ENCODE results near the gene ASTN2. TPM values are rescaled to one million over a fixed set of nuclear protein-coding genes. Genes with fewer than 3 reads are reported as not detected.
"Not testable (repeated sequence)": the region's sequence is repeated elsewhere in the genome, so short reads cannot be mapped to it uniquely, and the experiment has no call there.

ASTN2 gene
- total RNA-seq, 1 donor from 2014 or later = 2.5 TPM

GRCh38 chr9:117093891-117094844 lies 320.7 kb downstream of the ASTN2 start:
- no peak for DNase-seq (ENCODE audit: low spot score)
- intact Hi-C loops (cut with DNase I) = no loop called here

GRCh38 chr9:117092582-117092981 lies 322.3 kb downstream of the ASTN2 start:
- intact Hi-C loops (cut with DNase I) = no loop called here

DNA sequence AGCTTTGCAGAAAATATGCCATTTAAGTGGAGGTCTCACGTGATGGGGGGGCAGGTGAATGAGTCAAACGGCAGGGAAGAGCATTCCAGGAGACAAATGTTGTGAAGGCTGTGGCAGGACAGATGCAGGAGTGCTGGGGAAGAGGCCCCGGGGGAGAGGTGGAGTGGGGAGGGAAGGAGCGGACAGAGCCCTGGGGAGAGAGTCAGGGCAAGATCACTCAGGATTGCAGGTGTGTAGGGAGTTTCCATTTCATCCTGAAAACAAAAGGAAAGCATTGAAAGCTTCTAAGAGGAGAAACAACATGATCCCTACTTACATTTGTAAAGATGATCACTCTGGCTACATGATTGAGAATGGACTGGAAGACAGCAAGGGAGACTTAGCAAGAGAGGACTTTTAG lies 323.3 kb downstream of the ASTN2 start:
- intact Hi-C loops (cut with DNase I) = no loop called here
- DNase-seq (ENCODE audit: low spot score) = no peak

More at GRCh38 chr9:117092582-117092981, 322.3 kb downstream of the ASTN2 start:
- no peak for DNase-seq (ENCODE audit: low spot score)

- intact Hi-C loops (cut with DNase I) = no loop called here
- DNase-seq (ENCODE audit: low spot score) = no peak
These were observed 326.1 kb downstream of the ASTN2 start for GRCh38 chr9:117088786-117089185.

DNA sequence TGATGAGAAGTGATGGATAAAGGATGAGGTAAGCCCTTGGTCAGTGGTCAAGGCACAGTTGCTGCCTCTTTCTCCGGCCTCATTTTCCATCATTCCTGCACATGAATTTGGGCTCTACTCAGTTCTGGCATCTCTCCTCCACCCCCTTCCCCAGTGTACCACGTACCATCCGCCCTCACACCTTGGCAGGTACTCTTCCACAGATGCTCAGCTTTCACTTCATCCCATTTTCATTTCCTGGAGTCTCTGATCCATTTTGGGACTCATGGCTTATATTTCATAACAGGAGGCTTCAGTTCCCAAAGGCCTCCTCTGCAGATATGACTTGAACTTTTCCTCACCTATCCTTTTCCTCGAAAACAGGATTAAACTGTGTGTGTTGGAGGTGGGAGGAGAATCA lies 326.7 kb downstream of the ASTN2 start:
- intact Hi-C loops (cut with DNase I) = no loop called here
- no peak for DNase-seq (ENCODE audit: low spot score)

GRCh38 chr9:117084221-117084620 lies 330.6 kb downstream of the ASTN2 start:
- intact Hi-C loops (cut with DNase I) = no loop called here
- no peak for DNase-seq (ENCODE audit: low spot score)

DNA sequence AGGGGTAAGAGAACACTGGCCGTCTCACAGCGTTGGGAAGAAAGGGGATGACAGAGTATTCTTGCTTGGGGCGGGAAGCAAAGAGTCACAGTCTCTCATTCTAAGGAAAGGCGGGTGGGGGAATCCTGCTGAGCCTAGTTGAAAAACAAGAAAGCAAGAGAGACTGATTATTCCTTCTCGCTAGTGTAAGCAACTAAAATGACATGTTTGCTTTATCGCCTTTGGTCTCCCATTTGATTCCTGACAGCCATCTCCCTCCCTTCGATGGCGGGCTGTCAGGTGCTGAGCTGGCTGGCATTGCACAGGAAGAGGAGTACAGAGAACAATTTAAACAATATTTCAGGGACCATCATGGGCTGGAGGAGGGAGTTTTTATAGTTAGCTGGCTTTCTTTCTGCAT lies 331.3 kb downstream of the ASTN2 start:
- intact Hi-C loops (cut with DNase I) = no loop called here
- DNase-seq (ENCODE audit: low spot score) = no peak

DNA sequence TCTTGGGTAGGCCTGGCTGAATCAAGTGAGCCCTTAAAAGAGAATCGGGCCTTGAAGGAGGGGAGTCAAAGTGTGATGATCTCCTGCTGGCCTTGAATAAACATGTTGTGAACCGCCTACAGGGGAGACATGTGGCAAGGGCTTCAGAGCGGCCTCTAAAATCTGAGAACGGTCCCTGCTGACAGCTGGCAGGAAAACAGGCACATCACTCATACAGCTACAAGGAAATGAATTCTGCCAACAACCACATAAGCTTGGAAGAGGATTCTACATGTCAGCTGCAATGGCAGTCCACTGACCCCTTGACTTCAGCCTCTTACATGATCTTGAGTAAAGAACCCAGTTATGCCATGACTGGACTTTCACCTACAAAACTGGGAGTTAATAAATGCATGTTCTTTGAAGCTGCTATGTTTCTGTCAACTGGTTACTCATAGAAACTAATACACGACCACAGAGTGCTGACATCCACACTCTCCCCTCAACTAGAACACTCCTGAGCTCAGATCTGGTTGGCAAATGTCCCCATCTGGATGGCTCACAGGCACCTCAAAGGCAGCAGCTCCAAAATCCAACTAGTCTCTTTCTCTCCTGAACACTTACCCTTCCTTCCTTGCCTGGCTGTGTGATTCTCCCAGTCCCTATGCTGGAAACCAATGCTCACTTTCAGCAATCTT lies 333.1 kb downstream of the ASTN2 start:
- intact Hi-C loops (cut with DNase I) = no loop called here
- DNase-seq (ENCODE audit: low spot score) = no peak

- intact Hi-C loops (cut with DNase I) = no loop called here
- no peak for DNase-seq (ENCODE audit: low spot score)
These were observed 334.0 kb downstream of the ASTN2 start for GRCh38 chr9:117080765-117081390.

DNA sequence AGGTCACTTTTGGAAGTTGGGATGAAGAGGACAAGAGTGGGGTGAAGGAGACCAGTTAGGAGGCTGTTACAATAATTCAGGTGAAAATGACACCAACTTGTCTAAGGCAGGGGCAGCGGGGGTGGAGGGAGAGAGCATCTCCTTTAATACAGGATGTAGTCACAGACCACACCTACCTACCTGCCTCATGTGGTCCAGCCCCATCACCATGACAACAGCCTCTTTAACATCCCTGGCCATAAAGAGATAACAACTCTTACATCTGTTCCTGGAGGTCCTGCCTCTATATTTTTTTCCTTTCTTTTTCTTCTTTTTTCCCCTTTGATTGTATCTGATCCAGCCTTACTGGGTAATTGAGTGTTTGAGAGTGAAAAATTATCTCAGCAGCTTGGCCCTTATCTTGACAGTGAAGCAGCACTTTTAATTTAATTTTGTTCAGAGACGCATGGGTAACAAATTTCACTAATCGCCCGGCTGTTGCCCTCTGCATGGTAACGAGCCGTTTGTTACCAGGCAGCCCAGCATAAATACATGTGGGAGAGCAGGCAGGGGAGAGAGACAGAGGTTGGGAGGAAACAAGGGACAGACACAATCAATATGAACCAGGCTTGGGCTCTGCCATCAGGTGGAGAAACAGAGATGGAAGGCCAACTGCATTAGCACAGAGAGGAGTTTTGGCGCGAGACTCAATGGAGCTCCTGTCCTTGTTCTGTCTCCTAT lies 338.1 kb downstream of the ASTN2 start:
- no peak for DNase-seq (ENCODE audit: low spot score)

GRCh38 chr9:117075636-117076035 lies 339.2 kb downstream of the ASTN2 start:
- no peak for DNase-seq (ENCODE audit: low spot score)
- intact Hi-C loops (cut with DNase I) = no loop called here

More for the DNA sequence above, 338.1 kb downstream of the ASTN2 start:
- intact Hi-C loops (cut with DNase I) = no loop called here

DNA sequence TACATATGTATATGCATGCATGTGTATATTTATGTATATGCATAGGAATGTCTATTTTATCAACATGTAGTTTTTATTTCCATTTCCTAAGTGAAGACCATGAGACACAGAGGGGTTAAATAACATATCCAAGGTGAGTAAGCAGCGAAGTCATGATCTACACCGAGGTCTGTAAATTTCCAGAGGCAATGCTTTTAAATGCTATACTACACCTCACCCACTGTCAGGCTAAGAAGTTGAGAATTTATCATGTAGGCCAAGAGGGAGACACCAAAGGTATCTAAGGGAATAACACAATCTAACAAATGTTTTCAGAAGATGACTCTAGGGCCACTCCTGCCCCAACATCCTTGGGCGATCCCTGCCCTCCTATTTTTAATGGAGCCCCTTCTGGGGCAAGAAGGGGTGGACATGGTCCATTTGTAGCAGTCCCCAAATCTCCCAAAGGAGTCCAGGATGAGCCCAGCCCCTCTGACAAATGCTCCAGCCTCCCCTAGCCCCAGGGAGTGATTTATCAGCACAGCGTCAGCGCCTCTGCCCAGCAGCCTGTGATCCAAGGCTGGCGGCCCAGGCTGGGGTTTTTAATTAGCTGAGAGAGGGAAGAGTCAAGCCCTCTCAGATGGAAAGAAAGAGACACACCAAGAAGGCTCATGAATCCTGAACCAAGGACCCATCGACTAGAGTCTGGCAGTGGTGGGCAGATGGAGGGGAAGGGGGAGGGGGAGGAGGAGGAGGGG lies 339.9 kb downstream of the ASTN2 start:
- DNase-seq (ENCODE audit: low spot score) = no peak
- intact Hi-C loops (cut with DNase I) = no loop called here

DNA sequence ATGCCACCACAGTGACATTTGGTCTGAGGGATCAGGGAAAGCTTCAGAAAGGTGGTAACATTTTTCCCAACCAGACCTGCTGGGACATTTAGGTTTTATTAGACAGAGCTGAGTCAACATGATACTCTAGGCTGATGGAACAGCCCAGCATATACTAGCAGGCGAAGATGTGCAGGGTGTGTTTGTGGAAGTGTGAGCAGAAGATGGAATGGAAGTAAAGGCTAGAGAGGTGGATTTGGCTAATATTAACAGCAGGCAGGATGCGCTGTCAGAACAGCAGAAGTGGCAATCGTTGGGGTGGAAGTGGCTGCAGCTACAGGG lies 340.6 kb downstream of the ASTN2 start:
- no peak for DNase-seq (ENCODE audit: low spot score)
- intact Hi-C loops (cut with DNase I) = no loop called here

DNA sequence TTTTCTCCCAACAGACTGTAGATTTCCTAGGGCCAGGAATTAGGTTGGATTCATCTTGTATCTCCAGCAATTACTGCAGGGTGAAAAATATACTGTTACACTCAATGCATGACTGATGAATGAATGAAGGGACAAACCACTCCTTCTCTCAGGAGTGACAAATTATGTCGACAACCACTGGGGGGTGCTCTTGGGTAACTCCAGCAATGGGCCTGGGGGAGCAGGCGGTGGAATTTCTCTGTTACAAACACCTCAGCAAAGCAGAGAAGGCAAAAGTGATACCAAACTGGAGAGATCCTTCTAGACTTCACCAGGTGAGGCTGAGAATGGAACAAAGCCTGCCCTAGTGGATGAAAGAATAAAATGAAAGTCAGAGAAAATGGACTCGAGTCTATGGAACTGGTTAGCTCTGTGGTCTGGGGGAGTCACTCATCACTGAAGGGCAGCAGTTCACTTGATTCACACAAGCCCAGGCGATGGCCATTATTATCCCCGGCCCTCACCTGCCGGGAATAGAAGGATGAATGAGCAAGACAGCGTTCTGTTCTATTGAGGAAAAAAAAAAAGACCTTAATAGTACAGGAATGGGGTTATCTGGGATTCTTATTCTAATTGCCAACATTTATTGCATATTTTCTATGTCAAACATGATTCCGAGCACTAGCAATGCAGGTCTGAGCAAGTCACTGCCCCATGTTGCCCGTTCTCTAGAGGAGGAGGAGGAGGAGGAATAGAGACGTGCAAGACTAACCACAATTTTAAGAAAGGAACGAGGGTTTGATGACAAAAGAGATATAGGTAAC lies 341.1 kb downstream of the ASTN2 start:
- DNase-seq (ENCODE audit: low spot score) = no peak
- intact Hi-C loops (cut with DNase I) = no loop called here

GRCh38 chr9:117073071-117073470 lies 341.8 kb downstream of the ASTN2 start:
- intact Hi-C loops (cut with DNase I) = no loop called here
- DNase-seq (ENCODE audit: low spot score) = no peak

DNA sequence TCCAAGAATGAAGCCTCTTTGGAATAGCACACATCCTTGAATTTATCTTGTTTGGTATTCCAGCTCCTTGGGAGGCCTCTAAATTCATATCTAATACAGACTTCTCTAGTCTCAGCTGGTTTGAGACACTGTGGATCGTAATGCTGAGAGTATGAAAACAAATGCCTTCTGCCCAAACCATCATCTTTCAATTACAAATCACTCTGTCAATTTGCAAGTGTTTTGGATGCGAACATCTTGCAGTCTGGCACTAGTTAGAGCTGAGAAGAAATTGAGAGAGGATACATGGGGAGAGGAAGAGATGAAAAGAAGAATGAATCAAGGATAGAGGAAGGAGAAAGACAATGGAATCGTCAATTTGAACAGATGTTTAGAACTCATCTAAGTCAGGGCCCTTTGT lies 342.6 kb downstream of the ASTN2 start:
- intact Hi-C loops (cut with DNase I) = no loop called here
- no peak for DNase-seq (ENCODE audit: low spot score)

- DNase-seq (ENCODE audit: low spot score); intact Hi-C loops (cut with DNase I): not testable (repeated sequence)
These were observed 343.1 kb downstream of the ASTN2 start for GRCh38 chr9:117071673-117072207.

Data from cardiac septum (tissue), 1 donor.